GM18909 (cell line): ENCODE data around the gene CHST5.

Experiments used
- ATAC-seq: cut with Tn5 transposase; IDR thresholded peaks from one replicate; pipeline ENCODE4 v1.9.1; 2021; ENCODE audit warnings: mild to moderate bottlenecking; ENCODE audit not compliant: unreplicated experiment, poor library complexity

The CHST5 gene

DNA sequence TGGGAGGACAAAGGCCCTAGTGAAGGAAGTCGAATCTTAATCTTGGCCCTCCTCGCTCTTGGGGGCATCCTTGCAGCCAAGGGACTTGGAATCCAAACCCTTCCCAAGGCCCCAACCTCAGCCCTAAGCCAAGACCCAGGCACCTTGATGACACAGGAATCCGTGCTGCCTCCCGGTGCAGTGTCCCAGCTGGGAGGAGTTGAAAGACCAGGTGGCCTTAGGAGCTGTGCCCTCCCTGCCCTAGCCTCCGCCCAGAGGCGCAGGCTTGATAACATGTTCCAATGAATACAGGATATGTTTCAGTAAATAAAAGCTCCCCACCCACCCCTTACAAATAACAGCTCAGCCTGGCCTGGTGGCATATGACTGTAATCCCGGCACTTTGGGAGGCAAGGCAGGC, at the start of gene CHST5:
TSS of gene CHST5 (minus strand) at position 208 of the 400 bp plus-strand sequence. CDS start 5,724 bp downstream, outside the sequence.
- no peak for ATAC-seq

- peak; percentile 63 for ATAC-seq
Observed at GRCh38 chr16:75584108-75584507, 48.2 kb upstream of the CHST5 start.

GRCh38 chr16:75579281-75579834, 43.5 kb upstream of the CHST5 start:
- no peak for ATAC-seq

- no peak for ATAC-seq
Observed at GRCh38 chr16:75578725-75579124, 42.8 kb upstream of the CHST5 start.

- ATAC-seq = no peak
Observed at GRCh38 chr16:75578212-75578611, 42.3 kb upstream of the CHST5 start.

GRCh38 chr16:75576384-75576811, 40.5 kb upstream of the CHST5 start:
- ATAC-seq = peak; percentile 65

- no peak for ATAC-seq
Observed at GRCh38 chr16:75575958-75576357, 40.0 kb upstream of the CHST5 start.

DNA sequence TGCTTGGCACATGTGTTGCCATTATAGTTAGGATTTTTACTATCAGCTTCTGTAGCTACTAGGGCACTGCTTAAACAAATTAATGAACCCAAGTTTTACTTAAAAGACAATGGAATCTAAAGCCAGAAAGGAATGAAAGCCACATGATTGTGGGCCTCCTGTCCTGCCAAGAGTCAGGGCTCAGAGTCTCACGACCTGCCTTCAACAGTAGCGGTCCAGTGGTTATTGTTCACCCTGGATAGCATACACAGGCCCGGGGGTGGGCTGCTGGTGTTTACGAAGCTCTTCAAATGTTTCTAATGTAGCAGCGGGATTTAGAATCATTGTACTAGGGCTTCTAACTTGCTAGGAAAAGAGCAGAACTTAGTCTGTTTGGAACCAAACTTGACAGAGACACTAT, 38.0 kb upstream of the CHST5 start:
- no peak for ATAC-seq

- no peak for ATAC-seq
Observed at GRCh38 chr16:75572864-75573542, 37.1 kb upstream of the CHST5 start.

- ATAC-seq = no peak
Observed at GRCh38 chr16:75570396-75571065, 34.6 kb upstream of the CHST5 start.

- ATAC-seq = no peak
Observed at GRCh38 chr16:75567911-75568310, 32.0 kb upstream of the CHST5 start.

GRCh38 chr16:75566758-75567255, 30.9 kb upstream of the CHST5 start:
- peak; percentile 6 for ATAC-seq

GRCh38 chr16:75566040-75566757, 30.3 kb upstream of the CHST5 start, which contains the start of gene GABARAPL2:
TSS of gene GABARAPL2 (plus strand) at chr16:75566379. CDS start at chr16:75566487, 108 bp downstream.
- peak; percentile 77 for ATAC-seq

- ATAC-seq = no peak
Observed at GRCh38 chr16:75565640-75566039, 29.7 kb upstream of the CHST5 start.

DNA sequence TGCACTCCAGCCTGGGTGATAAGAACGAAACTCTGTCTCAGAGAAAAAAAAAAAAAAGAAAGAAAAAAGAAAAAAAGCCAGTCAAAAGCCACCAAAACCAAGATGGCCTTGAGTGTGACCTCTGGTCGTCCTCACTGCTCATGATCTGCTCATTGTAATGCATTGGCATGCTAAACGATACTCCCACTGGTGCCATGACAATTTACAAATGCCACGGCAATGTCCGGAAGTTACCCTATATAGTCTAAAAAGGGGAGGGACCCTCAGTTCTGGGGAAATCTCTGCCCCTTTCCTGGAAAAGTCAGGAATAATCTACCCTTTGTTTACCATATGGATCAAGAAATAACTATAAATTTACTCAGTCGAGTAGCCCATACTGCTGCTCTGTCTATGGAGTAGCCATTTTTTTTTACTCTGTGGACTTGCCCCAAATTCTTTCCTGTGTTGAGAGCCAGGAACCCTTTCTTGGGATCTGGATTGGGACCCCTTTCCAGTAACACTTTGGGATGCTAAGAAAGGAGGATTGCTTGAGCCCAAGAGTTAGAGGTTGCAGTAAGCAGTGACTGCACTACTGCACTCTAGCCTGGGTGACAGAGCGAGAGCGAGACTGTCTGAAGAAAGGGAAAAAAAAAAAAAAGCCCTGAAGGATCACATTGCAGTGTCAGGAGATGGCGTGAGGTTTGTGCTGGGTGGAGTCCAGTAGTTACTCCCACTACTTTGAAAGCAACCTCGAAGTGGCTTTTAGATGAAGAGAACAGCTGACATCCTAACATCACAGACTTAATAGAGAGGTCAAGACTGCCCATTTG, 23.9 kb upstream of the CHST5 start:
- ATAC-seq = no peak

- ATAC-seq = no peak
Observed at GRCh38 chr16:75558846-75559401, 23.0 kb upstream of the CHST5 start.

GRCh38 chr16:75556431-75556950, 20.6 kb upstream of the CHST5 start:
- ATAC-seq = no peak

- peak; percentile 97 for ATAC-seq
Observed at GRCh38 chr16:75555707-75556430, 20.0 kb upstream of the CHST5 start, which contains the start of gene TMEM231. TSS of gene TMEM231 (minus strand) at chr16:75556252. CDS start at chr16:75556209, 43 bp downstream.
